Panc1 (cell line): ENCODE data around the gene CAMK2A.

Experiments used
- TCF7L2 ChIP-seq: IDR thresholded peaks from 2 replicates; pipeline ENCODE4 v1.6.1; 2011; ENCODE audit warnings: mild to moderate bottlenecking, low read depth, low read length, inconsistent platforms
- TF ChIP-seq, protein P1 (sequence below): fragments of 450-650 bp; IDR thresholded peaks from 2 replicates; pipeline ENCODE4 v1.5.1; 2017; ENCODE audit warnings: mild to moderate bottlenecking
- TF ChIP-seq, protein P2 (sequence below), 2 experiments: IDR thresholded peaks; 2 replicates each; pipeline ENCODE4 v1.6.1; 2011 to 2012; ENCODE audit warnings: low read depth in 2 of 2, control low read depth in 1 of 2, low read length in 1 of 2, mild to moderate bottlenecking in 1 of 2, moderate library complexity in 1 of 2; ENCODE audit not compliant: insufficient read depth in 1 of 2

DNA sequence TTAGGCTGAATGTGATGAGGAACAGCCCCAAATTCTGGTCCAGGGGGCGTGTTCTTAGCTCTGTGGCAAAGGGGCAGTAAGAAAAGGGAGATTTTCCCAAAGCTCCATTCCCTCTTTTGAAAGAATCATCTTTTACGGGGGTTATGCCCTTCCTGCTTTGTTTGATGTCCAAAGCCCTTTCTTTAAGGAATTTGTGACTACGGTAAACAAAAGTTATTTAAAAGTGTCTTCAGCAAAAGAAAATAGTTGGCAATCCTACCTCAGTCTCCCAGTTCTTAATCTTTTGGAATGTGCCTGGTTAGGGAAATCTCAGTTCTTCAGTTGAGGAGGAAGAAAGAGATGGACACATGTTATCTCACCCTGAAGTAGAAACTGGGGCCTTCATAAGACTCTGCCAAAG, 37.6 kb upstream of the CAMK2A start:
- TF ChIP-seq, protein P1, sequence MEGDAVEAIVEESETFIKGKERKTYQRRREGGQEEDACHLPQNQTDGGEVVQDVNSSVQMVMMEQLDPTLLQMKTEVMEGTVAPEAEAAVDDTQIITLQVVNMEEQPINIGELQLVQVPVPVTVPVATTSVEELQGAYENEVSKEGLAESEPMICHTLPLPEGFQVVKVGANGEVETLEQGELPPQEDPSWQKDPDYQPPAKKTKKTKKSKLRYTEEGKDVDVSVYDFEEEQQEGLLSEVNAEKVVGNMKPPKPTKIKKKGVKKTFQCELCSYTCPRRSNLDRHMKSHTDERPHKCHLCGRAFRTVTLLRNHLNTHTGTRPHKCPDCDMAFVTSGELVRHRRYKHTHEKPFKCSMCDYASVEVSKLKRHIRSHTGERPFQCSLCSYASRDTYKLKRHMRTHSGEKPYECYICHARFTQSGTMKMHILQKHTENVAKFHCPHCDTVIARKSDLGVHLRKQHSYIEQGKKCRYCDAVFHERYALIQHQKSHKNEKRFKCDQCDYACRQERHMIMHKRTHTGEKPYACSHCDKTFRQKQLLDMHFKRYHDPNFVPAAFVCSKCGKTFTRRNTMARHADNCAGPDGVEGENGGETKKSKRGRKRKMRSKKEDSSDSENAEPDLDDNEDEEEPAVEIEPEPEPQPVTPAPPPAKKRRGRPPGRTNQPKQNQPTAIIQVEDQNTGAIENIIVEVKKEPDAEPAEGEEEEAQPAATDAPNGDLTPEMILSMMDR, result no peak
- TF ChIP-seq, protein P2, sequence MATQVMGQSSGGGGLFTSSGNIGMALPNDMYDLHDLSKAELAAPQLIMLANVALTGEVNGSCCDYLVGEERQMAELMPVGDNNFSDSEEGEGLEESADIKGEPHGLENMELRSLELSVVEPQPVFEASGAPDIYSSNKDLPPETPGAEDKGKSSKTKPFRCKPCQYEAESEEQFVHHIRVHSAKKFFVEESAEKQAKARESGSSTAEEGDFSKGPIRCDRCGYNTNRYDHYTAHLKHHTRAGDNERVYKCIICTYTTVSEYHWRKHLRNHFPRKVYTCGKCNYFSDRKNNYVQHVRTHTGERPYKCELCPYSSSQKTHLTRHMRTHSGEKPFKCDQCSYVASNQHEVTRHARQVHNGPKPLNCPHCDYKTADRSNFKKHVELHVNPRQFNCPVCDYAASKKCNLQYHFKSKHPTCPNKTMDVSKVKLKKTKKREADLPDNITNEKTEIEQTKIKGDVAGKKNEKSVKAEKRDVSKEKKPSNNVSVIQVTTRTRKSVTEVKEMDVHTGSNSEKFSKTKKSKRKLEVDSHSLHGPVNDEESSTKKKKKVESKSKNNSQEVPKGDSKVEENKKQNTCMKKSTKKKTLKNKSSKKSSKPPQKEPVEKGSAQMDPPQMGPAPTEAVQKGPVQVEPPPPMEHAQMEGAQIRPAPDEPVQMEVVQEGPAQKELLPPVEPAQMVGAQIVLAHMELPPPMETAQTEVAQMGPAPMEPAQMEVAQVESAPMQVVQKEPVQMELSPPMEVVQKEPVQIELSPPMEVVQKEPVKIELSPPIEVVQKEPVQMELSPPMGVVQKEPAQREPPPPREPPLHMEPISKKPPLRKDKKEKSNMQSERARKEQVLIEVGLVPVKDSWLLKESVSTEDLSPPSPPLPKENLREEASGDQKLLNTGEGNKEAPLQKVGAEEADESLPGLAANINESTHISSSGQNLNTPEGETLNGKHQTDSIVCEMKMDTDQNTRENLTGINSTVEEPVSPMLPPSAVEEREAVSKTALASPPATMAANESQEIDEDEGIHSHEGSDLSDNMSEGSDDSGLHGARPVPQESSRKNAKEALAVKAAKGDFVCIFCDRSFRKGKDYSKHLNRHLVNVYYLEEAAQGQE (IDR thresholded peaks at IDR 0.05; ENCODE audit: insufficient read depth in 1 of 2, low read depth in 2 of 2, low read length in 1 of 2), result no peak
- TF ChIP-seq TCF7L2, result no peak
